Ureter (tissue), 1 donor: ENCODE results near the gene RPA1. TPM values are rescaled to one million over a fixed set of nuclear protein-coding genes. Genes with fewer than 3 reads are reported as not detected.
"Not testable (repeated sequence)": the region's sequence is repeated elsewhere in the genome, so short reads cannot be mapped to it uniquely, and the experiment has no call there.

Source experiments
- DNase-seq: peaks from one replicate; pipeline ENCODE4 v3.0.0-alpha.2; 2020; ENCODE audit warnings: low spot score
- total RNA-seq: library from RNA; stranded (reverse); gene quantifications from one replicate; pipeline ENCODE4 v1.2.4, GENCODE V29; 2023
- donor health status: DM: yes; HTN: yes; CAD: no.

RPA1 gene
- 82.2 TPM for total RNA-seq

DNA sequence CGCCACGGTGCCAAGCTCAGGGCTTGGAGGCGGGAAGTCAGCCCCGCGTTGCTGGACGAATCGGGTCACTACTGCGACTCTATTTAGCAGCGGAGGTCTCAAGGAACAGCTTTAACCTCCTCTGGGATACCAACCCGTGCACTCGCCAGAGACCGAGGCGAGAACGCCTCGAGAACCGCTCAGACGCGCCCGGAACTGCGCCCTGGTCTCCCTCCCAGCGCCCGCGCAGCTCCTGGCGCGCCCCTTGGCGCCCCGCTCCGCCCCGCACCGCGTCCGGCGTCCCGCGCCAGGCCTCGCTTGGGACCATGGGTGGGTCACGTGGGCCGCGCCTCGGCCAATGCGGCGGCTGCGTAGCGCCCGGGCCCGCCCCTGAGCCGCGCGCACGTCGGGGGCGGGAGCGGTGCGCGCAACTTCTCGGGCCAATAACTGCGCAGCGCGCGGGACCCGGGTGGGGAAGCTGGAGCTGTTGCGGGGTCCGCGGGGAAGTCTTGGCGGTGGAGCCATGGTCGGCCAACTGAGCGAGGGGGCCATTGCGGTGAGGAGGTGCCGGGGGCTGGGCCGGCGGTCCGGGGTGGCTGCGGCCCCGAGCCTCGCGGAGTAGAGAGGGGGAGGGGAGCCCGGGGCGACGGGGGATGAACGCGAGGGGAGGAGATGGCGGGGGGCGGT lies at the start of gene RPA1, which contains the start of gene SMYD4:
TSS of gene RPA1 (plus strand) at position 414 of the 666 bp plus-strand sequence. CDS start at position 503, 89 bp downstream.
TSS of gene SMYD4 (minus strand) at position 311 of the 666 bp plus-strand sequence. CDS start 1,908 bp downstream, outside the sequence.
- DNase-seq, result peak; percentile 82

DNA sequence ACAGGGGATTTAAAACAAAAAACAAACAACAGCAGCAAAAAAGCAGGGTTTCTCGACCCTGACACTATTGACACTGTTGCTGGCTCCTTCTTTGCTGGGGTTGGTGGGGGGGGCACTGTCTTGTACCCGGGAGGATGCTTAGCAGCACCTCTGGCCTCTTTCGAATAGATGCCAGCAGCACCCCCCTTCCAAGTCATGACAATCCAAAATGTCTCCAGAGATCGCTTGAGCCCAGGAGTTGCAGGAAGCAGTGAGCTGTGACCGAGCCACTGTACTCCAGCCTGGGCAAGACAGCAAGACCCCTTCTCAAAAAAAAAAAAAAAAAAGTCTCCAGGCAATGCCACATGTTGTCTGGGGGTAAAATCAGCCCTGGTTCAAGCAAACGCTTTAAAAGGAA lies 47.6 kb upstream of the RPA1 start:
- DNase-seq, result no peak

DNA sequence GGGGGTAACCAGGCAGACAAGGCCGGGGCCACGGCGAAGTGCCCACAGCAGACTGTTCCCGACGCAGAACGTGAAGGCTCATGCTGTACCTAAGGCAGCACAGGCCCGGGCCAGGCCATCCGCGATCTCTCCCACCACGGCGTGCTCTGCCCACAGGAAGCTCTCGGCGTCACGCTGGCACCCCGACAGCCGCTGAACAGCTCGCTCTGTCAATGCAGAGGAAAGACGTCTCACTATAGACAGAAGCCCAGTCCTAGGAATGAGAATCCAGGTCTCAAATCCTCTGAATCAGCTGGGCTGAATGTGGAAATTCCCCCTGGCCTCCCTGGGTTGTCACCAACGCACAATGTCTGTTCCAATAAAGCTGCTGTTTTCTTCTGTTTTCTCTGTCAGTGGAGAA lies 46.5 kb upstream of the RPA1 start:
- no peak for DNase-seq

DNA sequence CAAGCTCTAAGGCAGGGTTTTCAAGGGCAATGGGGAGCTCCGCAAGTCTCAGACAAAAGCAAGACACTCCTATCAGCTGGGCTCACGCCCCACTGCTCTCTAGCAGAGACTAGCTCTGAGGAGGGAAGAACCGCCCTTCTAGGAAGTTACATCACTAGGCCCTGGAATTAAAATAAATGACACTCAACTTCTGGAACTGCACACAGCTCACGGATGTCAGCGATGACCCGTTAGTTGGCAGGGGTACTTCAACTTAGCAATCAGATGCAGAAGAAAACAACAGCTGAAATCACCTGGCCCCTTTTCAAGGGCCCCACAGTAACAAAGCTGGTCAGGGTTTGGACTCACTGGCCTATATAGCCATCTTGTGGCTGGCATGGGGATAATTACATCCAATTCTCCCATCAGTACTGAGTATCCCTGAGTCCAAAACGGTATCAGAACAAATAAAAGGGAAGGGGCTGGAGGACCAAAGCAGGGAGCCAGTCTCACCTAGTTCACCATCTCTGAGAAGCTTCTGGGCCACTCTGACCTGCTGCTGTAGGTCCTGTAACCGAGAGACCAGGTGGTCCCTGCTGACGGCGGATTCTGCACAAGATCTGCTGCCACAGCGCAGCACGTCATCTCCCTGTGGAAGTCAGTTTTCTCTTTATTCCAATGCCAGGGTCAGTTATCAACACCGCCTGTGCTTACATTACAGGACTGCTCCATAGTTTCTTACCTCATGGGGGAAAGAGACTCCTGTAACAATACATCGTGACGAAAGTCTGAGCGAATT lies 45.8 kb upstream of the RPA1 start:
- DNase-seq, result peak; percentile 74

DNA sequence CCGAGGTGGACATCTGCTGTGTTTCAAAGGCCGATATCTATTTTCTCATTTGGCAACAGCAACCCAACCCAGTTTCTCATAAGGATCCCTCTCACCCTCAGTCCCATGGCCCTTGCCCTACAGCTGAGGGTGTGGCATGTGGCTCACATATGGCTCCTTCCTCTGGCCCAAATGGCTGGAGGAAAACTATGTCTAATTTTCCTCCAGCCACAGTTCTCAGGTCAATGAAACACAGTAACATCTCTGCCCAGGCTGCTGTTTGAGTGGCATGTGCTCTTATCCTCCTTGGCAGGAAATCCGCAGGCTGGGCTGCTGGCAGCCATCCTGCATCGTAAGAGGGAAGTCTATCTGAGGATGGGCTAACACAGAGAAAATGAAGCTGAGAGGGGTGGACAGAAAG lies 43.9 kb upstream of the RPA1 start:
- DNase-seq, result no peak

DNA sequence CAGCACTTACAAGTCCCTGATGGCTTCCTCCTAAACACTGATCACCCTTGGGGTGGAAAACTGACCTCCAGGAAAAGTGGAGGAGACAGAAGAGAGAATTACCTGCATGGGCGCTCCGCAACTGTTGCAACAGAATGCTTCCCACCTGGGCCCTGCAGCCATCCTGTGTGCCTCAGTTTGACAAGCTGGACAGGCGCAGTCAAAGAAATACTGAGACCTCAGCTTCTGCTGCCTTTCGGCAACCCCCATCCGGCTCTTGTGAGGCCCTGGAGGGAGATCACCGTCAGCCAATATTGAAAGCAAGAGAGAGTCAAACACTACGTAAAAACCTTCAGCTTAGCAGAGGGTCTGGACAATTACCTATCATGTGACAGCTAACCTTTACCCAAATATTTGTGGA lies 43.1 kb upstream of the RPA1 start:
- no peak for DNase-seq

DNA sequence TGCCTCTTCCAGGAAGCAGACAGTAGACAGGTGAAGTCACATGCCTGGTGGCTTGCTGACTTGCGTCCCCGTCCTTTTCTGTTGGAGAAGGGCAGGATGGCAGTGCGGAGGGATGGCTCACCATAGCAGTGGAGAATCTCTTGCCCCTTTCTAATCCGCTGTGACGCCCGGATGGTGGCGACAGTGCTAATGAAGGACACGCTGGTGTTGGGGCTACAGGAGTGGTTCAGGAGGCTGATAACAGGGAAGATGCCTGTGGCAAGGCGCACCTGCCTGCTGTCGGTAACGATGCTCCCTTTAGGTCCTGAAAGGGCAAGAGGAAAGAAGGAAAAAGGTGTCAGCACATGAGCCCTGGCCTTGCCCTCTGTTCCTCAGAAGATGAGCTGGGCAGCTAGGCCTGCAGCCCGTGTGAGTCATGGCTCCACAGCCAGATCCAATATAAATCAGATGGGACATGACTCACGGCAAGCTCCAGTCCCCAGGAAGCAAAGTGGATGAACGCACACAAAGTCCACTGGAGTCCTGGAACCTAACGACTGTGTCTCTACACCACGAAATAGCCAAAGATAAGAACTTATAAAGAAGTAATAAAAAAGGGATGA lies 42.4 kb upstream of the RPA1 start:
- no peak for DNase-seq

DNA sequence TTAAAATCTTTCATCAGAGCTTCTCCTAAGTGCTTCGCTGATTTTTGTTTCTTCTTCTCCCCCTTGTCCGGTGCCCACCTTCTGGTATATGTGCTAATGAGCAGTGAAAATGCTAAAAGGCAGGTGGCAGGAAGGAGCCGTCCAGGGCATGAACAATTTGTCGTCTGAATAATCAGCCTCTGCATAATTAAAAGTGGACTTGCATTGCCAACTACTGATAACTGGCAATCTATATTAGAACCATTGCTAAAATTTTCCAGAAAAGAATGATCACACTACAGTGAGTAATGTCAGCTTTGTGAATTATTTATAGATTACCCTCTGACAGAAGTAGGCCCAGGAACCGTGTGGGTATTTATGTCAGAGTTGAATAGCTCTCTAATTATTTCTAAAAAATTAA lies 39.9 kb upstream of the RPA1 start:
- DNase-seq, result no peak

DNA sequence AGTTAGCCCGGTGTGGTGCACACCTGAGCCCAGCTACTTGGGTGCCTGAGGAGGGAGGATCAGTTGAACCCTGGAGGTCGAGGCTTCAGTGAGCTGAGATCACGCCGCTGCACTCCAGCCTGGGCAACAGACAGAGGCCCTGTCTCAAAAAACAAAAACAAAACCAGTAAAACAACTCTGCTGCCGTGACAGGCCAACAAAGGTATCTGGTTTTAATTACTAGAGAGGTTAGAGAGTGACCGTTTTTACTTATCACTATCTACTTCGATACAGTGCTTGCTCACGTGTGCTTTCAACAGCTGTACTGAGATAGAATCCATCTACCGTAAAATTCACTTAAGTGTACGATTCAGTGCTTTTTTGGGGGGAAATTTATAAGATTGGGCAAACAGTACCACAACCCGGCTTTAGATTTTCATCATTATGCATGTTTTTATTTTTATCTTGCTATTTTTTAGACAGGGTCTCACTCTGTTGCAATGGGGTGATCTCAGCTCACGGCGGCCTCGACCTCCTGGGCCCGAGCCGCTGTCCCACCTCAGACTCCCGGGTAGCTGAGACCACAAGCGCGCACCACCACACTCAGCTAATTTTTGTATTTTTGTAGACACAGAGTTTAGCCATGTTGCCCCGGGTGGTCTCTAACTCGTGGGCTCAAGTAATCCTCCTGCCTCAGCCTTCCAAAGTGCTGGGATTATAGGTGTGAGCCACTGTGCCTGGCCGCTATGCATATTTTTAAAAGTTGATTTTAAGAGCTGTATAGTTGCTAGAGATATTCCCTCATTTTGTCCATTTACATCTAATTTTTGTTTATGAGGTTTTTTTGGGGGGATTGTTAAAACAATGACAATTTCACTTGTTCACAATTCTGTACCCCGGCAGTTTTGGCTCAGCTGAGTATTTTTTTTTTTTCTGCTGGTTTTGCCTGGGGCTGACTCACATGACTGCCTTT lies 37.0 kb upstream of the RPA1 start:
- no peak for DNase-seq

DNA sequence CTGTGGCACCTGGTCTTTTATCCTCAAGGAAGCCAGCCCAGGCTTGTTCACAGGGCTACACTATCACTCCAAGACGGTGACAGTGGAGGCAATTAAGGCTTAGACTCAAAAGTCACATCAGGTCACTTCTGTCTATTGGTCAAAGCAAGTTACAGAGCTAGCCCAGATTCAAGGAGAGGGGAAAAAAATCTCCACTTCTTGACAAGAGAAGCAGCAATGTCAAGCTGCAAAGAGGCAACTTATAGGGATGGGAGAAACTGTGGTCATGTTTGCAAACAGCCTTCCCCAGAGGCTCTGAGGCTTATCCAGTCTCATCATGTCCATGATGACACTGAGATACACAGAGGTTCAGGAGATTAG lies 36.4 kb upstream of the RPA1 start:
- DNase-seq, result no peak

DNA sequence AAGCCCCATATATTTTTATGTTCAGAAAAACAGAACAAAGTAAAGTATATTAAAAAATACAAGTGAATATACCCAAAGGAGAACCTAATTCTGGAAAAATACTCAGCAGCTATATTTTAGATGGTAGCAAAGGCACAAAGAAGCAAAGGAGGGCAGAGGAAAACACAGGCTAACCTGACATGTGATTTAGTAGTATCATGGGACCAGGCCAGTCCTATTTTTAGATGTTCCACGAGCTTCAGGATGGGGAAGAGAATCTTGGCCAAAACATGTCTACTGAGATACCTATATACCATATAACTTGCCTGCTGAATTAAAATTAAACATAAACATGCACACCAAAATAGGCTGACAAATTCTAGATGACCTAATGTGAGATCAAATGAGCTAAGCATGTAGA lies 33.0 kb upstream of the RPA1 start:
- DNase-seq, result no peak

DNA sequence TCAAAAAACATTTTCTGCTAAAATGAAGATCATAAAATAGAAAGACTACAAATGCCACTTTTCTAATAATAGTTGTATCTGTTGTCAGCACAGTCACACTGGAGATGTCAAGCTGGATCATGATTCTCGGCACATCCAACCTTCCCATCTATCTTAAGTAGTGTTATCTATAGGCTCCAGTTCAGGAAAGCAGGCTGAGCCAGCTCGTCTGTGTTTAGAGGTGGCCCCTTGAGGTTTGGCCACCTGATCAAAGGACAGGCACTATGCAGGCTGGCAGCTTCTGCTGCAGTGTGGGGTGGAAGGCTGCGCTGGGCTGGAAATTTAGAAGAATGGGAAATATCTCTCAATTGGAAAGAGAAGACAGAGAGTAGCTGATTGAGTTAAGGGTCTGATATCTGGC lies 32.5 kb upstream of the RPA1 start:
- DNase-seq, result no peak

DNA sequence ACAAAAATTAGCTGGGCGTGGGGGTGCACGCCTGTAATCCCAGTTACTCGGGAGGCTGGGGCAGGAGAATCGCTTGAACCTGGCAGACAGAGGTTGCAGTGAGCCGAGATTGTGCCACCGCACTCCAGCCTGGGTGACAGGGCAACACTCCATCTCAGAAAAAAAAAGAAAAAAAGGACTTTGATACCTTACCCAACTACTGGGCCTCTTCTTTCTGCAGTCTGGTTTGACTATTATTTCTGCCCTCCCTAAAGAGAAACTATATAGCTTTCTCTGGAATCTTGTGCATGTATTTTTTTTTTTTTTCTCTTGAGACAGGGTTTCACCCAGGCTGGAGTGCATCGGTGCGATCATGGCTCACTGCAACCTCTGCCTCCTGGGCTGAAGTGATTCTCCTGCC lies 32.0 kb upstream of the RPA1 start:
- not testable (repeated sequence) for DNase-seq

DNA sequence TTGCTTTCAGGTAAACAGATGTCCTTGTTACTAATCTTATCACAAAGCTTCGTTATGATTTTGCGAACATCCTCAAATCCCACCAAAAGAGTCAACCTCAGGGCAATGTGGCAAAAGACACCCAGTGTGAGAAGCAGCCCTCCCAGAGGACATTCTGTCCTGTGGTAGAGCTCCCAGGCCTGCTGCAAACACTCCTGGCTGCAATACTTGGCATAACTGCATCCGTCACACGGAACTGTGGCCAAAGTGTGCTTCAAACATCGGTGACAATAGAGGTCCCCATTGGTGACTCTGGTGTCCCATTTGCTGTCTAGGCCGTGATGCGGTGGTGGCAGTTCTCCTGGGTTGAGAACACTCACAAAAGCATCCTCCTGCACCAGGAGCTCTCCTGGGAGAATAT lies 29.6 kb upstream of the RPA1 start:
- DNase-seq, result no peak

DNA sequence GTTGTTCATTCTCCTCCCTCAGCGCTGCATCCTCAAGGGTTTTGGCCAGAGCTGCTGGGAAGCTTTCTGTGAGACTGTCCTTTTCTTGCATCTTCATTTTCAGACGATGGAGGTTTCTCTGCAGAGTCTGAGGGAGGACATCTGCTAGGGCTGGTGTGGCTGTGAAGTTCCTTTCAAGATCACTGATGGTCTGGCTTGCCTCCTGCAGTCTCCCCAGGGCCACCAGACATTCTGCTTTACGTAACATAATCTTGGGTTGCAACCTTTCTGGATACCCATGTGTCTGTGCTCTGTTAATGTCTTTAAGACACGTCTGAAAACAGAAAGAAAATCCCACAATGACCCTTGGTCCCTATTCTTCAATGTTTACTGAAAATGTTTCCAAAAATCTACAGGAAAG lies 29.1 kb upstream of the RPA1 start:
- DNase-seq, result no peak

DNA sequence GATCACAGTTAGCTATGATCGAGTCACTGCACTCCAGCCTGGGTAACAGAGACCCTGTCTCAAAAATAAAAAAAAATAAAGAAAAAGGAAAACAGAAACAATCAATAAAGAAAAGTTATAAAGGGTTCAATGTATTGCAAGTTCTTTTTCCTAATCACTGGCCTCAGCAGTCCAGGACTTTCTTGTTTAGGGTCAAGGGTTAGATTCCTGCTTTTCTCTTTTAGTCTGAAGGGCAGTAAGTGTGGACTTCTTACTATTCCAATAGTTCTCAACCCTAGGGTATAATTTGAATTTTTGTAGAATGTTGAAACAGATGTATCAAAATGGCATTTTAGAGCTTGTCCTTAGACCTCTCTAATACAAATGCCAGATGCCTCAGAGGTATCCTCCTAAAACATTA lies 27.4 kb upstream of the RPA1 start:
- DNase-seq, result no peak

DNA sequence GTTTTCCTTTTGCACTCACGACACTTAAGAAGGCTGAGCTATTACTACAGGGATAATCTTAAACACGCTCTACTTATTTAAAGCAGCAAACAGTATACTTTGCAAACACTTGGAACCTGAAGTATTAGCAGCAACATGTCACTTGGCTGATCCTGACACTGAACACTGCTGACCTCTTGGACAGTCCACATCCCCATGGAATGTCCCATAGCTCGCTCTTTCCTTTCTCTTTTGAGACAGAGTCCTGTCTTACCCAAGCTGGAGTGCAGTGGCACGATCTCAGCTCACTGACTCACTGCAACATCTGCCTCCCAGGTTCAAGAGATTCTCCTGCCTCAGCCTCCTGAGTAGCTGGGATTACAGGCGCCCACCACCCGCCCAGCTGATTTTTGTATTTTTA lies 26.5 kb upstream of the RPA1 start:
- no peak for DNase-seq

DNA sequence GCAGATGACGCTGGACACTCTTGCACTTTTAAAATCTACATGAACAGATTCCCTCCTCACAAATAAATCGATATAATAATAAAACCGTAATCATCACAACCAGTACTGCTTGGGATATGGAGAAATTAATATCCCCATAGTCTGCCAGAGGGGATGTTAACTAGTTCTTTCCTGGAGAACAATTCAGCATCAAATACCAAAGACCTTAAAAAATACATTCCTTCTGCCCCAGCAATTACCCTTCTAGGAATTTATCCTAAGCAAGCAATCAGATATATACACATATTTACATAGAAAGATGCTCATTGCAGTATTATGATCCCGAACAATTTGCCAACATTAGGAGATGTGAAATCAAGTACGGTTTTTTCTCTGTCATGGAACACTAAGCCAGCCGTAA lies 21.9 kb upstream of the RPA1 start:
- DNase-seq, result no peak

DNA sequence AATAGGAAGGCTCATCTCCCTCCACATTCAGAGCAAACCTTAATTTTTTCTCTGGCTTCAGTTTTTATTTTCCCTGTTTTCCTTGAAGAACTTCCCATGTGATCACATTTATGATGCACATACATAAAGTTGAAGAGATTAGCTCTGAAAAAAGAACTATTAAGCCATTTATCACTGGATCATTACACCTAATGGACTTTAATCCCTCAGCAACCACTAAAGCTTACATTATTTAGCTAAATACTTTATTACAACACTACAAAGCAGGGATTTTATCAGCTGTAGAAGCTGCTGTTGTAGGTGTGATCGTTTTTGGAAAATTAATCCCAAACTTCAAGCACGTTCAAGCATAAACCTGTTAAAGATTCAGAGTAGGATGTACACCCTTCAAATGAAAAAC lies 21.2 kb upstream of the RPA1 start:
- DNase-seq, result no peak

DNA sequence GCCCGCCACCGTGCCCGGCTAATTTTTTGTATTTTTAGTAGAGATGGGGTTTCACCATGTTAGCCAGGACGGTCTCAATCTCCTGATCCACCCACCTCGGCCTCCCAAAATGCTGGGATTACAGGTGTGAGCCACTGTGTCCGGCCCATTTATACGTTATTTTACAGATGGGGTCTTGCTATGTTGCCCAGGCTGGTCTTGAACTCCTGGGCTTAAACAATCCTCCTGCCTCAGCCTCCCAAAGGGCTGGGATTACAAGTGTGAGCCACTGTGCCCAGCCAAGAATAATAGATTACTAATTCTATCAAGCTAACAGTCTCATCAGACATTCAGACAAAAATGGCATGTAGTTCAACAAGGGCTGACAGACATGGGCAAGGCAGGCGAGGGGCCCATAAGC lies 20.0 kb upstream of the RPA1 start:
- DNase-seq, result not testable (repeated sequence)

DNA sequence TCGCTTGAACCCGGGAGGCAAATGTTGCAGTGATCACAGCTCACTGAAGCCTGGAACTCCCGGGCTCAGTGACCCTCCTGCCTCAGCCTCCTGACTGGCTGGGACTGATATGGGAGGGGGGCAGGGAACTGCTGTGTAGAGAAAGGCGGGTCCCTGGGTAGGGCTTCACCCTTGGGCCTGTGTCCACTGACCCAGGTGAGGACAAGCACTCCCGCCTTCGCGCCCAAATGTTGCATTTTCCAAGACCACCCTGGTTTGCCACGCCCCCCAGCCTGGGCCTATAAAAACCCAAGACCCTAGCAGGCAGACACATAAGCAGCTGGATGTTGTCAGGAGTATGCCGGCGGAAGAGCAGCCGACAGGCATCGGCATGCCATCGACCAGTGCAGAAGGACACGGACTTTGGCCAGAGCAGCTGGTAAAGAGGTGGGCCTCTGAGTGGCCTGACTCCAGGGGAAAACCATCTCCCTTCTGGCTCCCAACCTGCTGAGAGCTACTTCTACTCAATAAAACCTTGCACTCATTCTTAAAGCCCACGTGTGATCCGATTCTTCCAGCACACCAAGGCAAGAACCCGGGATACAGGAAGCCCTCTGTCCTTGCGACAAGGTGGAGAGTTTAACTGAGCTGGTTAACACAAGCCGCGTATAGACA lies 19.2 kb upstream of the RPA1 start:
- DNase-seq, result no peak
